Astrocyte (in vitro differentiated cells and primary cell): ENCODE measurements around the gene PROM1. TPM values are rescaled to one million over a fixed set of nuclear protein-coding genes. Genes with fewer than 3 reads are reported as not detected.

ENCODE experiments used
- DNase-seq: peaks from one replicate; pipeline ENCODE4 v3.0.0-alpha.2; 2010; ENCODE audit warnings: low read depth
- FAIRE-seq: peaks from 2 replicates; lab custom pipeline; 2011; peaks lifted over from hg19 to GRCh38; lab: Jason Lieb, UNC
- H2AFZ ChIP-seq: 2 replicates; pipeline ENCODE4 v1.6.0; 2012; ENCODE audit warnings: low read depth, low read length, inconsistent platforms
- H3K27ac ChIP-seq: 2 replicates; pipeline ENCODE4 v1.5.1; 2011; ENCODE audit warnings: low read depth, low read length, inconsistent platforms
- H3K27me3 ChIP-seq: 2 replicates; pipeline ENCODE4 v1.6.0; 2011; ENCODE audit warnings: low read length, inconsistent platforms; ENCODE audit not compliant: insufficient read depth
- H3K36me3 ChIP-seq: 2 replicates; pipeline ENCODE4 v1.5.1; 2011; ENCODE audit warnings: low read length, inconsistent platforms; ENCODE audit not compliant: insufficient read depth
- H3K4me1 ChIP-seq: 2 replicates; pipeline ENCODE4 v1.5.1; 2011; ENCODE audit warnings: low read length, inconsistent platforms; ENCODE audit not compliant: insufficient read depth
- H3K4me2 ChIP-seq: 2 replicates; pipeline ENCODE4 v1.6.0; 2012; ENCODE audit warnings: low read length, inconsistent platforms
- H3K4me3 ChIP-seq: 2 replicates; pipeline ENCODE4 v1.5.1; 2011; ENCODE audit warnings: low read depth, mild to moderate bottlenecking, low read length, inconsistent platforms; ENCODE audit not compliant: insufficient read depth
- H3K79me2 ChIP-seq: 2 replicates; pipeline ENCODE4 v1.6.0; 2012; ENCODE audit warnings: mild to moderate bottlenecking, low read length, inconsistent platforms; ENCODE audit not compliant: insufficient read depth
- H3K9ac ChIP-seq: 2 replicates; pipeline ENCODE4 v1.6.0; 2012; ENCODE audit warnings: mild to moderate bottlenecking, low read length, inconsistent platforms
- H3K9me3 ChIP-seq: 2 replicates; pipeline ENCODE4 v1.5.1; 2012; ENCODE audit warnings: low read depth, mild to moderate bottlenecking, low read length, inconsistent platforms; ENCODE audit not compliant: insufficient read depth
- H4K20me1 ChIP-seq: 2 replicates; pipeline ENCODE4 v1.6.0; 2012; ENCODE audit warnings: low read length, inconsistent platforms; ENCODE audit not compliant: insufficient read depth
- H3K27ac Mint-ChIP-seq: one replicate; pipeline ENCODE4 v1.8.0; 2021; ENCODE audit warnings: mild to moderate bottlenecking, mixed read lengths; ENCODE audit not compliant: unreplicated experiment
- H3K27me3 Mint-ChIP-seq: one replicate; pipeline ENCODE4 v1.8.0; 2021; ENCODE audit warnings: low read depth, mixed read lengths; ENCODE audit not compliant: unreplicated experiment
- H3K36me3 Mint-ChIP-seq: one replicate; pipeline ENCODE4 v1.8.0; 2021; ENCODE audit warnings: low read depth, mixed read lengths; ENCODE audit not compliant: unreplicated experiment
- H3K4me1 Mint-ChIP-seq: one replicate; pipeline ENCODE4 v1.8.0; 2021; ENCODE audit warnings: low read depth, mixed read lengths; ENCODE audit not compliant: unreplicated experiment
- H3K4me3 Mint-ChIP-seq: one replicate; pipeline ENCODE4 v1.8.0; 2021; ENCODE audit warnings: mild to moderate bottlenecking, moderate library complexity, mixed read lengths; ENCODE audit not compliant: unreplicated experiment
- H3K9me3 Mint-ChIP-seq: one replicate; pipeline ENCODE4 v1.8.0; 2021; ENCODE audit warnings: mild to moderate bottlenecking, mixed read lengths; ENCODE audit not compliant: unreplicated experiment
- CTCF ChIP-seq: IDR thresholded peaks from 2 replicates; pipeline ENCODE4 v1.5.1; 2011; ENCODE audit warnings: low read depth, mild to moderate bottlenecking, inconsistent platforms, low read length, moderate library complexity; ENCODE audit not compliant: insufficient read depth
- EZH2 ChIP-seq: IDR thresholded peaks from 2 replicates; pipeline ENCODE4 v1.6.1; 2012; ENCODE audit warnings: mild to moderate bottlenecking, low read length, inconsistent platforms; ENCODE audit not compliant: insufficient read depth
- total RNA-seq: library from RNA; stranded (reverse); gene quantifications from 2 replicates; pipeline ENCODE4 v1.2.1, GENCODE V29; 2021

The PROM1 gene
- total RNA-seq, 1 donor from 2014 or later = 34.5 TPM

GRCh38 chr4:16055471-16055870 is 28.4 kb downstream of the PROM1 start:
- H2AFZ ChIP-seq = no peak overlapping the region
- H4K20me1 ChIP-seq = no peaks in the 10 kb centered on the region
- H3K27me3 Mint-ChIP-seq = no peaks in the 10 kb centered on the region
- no peaks in the 10 kb centered on the region for H3K4me1 Mint-ChIP-seq
- no peaks in the 10 kb centered on the region for H3K79me2 ChIP-seq
- no peak for FAIRE-seq
- H3K36me3 Mint-ChIP-seq = peaks cover 5% of the 10 kb centered on the region
- no peaks in the 10 kb centered on the region for H3K9me3 ChIP-seq
- H3K9ac ChIP-seq = no peak overlapping the region
- no peak for DNase-seq
- H3K27ac ChIP-seq = no peak overlapping the region
- TF ChIP-seq EZH2 (no peak), CTCF (no peak)
- H3K9me3 Mint-ChIP-seq = no peaks in the 10 kb centered on the region
- no peak overlapping the region for H3K4me3 Mint-ChIP-seq
- H3K27ac Mint-ChIP-seq = no peak overlapping the region
- H3K4me3 ChIP-seq = no peak overlapping the region
- H3K4me2 ChIP-seq = no peak overlapping the region
- no peaks in the 10 kb centered on the region for H3K36me3 ChIP-seq
- peaks cover 14% of the 10 kb centered on the region for H3K27me3 ChIP-seq
- no peaks in the 10 kb centered on the region for H3K4me1 ChIP-seq

- H3K4me3 Mint-ChIP-seq = no peak overlapping the region
- Histone ChIP-seq H3K9ac (no peak overlapping the region), H3K27ac (no peak overlapping the region), H3K27me3 (peaks cover 14% of the 10 kb centered on the region), H3K4me1 (no peaks in the 10 kb centered on the region), H3K36me3 (no peaks in the 10 kb centered on the region), H3K79me2 (no peaks in the 10 kb centered on the region), H4K20me1 (no peaks in the 10 kb centered on the region), H3K9me3 (no peaks in the 10 kb centered on the region), H3K4me2 (no peak overlapping the region), H3K4me3 (no peak overlapping the region), H2AFZ (no peak overlapping the region)
- no peaks in the 10 kb centered on the region for H3K9me3 Mint-ChIP-seq
- no peaks in the 10 kb centered on the region for H3K27me3 Mint-ChIP-seq
- no peak overlapping the region for H3K27ac Mint-ChIP-seq
- H3K4me1 Mint-ChIP-seq = peaks cover 4% of the 10 kb centered on the region
- DNase-seq (no peak), FAIRE-seq (no peak)
- TF ChIP-seq EZH2 = no peak
- no peak for TF ChIP-seq CTCF
- H3K36me3 Mint-ChIP-seq = peaks cover 5% of the 10 kb centered on the region
These were observed 30.9 kb downstream of the PROM1 start for GRCh38 chr4:16052939-16053338.

- Histone ChIP-seq H3K9me3 (no peaks in the 10 kb centered on the region), H3K9ac (no peak overlapping the region), H3K27ac (no peak overlapping the region), H3K79me2 (no peaks in the 10 kb centered on the region), H3K27me3 (peaks cover 14% of the 10 kb centered on the region), H3K4me1 (no peaks in the 10 kb centered on the region), H3K4me3 (no peak overlapping the region), H4K20me1 (no peaks in the 10 kb centered on the region), H3K36me3 (no peaks in the 10 kb centered on the region), H2AFZ (no peak overlapping the region), H3K4me2 (no peak overlapping the region)
- Mint-ChIP-seq H3K4me1 (peaks cover 4% of the 10 kb centered on the region), H3K9me3 (no peaks in the 10 kb centered on the region), H3K27me3 (no peaks in the 10 kb centered on the region), H3K36me3 (peaks cover 3% of the 10 kb centered on the region), H3K27ac (no peak overlapping the region), H3K4me3 (no peak overlapping the region)
- no peak for TF ChIP-seq EZH2
- no peak for TF ChIP-seq CTCF
- no peak for FAIRE-seq
- no peak for DNase-seq
These were observed 31.8 kb downstream of the PROM1 start for GRCh38 chr4:16051980-16052379.
